NCI-H1417 treated with DMSO at 0.1 percent for 48 hours (cell line): ENCODE measurements around the gene EEF1G.
"Not testable (repeated sequence)": the region's sequence is repeated elsewhere in the genome, so short reads cannot be mapped to it uniquely, and the experiment has no call there.

Source experiments
- DNase-seq: peaks from one replicate; lab custom pipeline; 2025; lab: John Stamatoyannopoulos, UW

EEF1G gene

DNA sequence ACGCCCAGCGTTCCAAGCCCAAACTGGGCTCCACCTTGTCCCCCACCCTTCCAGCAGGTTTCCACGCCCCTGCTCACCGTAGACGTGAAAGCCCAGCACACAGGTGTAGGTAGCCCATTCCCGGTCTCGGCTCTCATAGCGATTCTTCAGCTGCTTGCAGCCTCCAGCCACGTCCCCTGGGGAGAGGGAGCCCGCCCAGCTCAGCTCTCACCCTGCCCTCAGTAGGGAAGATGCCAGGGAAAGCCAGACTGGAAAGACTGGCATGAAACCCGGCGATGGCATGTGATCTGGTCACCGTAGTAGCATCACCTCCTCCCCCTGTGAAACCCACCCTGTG lies 29.3 kb upstream of the EEF1G start:
- no peak for DNase-seq

DNA sequence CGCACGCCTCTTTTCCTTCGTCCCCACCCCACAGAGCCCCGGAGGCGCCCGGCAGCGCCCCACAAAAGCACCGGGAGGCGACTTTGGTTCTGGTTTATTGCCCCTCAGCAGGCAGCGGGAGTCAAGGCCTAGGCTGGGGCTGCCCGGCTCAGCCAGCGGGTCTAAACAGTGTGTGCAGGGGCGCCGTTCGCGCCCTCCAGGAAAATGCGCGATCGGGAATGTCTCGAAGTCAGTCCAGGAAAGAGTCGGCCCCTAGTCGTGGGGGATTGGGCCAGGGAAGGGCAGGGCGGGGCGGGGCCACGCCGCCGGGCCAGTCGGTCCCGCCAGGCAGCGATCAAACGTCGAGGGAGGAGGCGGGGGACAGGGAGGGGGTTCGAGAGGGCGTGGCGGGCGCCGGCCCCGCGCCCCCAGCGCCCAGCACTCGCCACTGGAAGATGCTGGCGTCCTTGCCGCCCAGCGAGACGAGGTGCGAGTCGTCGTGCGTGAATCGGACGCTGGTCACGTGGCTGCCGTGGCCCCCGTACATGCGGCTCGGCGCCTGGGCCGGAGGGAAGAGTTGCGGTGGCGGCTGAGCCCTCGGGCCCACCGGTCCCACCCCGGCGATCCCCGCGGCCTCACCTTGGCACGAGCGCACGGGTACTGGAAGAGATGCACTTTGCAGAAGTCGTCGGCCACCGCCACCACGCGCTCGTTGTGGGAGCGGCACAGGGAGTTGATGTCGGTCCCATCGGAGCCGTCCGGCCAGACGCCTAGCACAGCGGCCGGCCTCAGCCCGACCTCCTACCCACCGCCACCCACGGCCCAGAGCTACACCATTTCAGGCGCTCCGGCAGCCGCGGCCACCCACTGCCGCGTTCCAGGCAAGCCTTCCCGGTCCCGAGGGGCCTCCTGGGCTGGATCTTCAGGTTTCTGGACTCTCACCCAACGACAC lies 28.7 kb upstream of the EEF1G start:
- peak; percentile 69 for DNase-seq

DNA sequence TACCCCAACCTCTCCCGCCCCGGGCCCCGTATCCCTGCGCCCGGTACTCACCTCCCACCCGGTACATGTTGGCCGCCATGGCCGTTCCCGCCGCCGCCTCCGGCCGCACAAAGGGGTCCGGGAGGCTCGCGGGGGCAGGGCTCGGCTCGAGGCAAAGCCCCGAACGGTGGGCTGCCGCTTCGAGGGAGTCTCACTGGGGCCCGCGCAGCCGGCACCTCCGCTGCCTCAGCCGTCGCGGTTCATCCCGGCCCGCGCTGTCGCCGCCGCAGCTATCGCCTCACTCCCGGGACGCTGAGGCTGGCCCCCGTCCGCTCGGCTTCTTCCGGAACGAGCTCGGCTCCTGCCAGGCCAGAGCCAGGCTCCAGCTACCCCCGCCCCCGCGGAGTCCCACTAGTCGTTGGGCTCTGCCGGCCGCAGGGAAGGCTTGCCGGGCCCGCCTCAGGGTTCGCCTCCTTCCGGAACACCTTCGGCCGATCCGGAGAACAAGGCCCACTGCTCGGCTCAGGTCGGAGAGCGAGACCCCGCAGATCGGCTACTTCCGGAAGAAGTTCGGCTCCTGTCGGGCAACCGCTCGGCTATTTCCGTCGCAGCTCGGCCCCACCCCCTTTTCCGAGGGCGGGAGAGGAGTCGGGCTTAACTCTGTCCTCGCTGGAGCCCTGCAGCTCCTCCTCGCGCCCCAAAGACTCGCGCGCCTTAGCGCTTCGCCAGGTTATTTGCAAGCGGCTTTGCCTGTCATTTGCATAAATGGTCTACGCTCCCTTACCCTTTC lies 27.9 kb upstream of the EEF1G start, which contains the start of gene MTA2:
Gene MTA2, minus strand, starts transcription at position 494 of the 769 bp plus-strand sequence. Its CDS starts 415 bp downstream, at position 79.
- DNase-seq = peak; percentile 95

DNA sequence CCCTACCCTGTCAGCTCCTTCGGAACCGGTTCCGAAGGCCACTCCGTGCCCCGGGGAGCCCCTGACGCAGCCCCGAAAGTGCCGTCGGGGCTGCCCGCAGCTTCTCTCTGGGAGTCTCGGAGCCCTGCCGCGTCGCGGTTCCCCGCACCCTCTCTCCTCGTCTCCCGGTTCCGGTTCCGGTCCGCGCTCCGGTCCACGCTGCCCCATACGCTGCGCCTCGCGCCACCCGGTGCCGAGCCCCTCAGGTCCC lies 27.4 kb upstream of the EEF1G start:
- DNase-seq = no peak

DNA sequence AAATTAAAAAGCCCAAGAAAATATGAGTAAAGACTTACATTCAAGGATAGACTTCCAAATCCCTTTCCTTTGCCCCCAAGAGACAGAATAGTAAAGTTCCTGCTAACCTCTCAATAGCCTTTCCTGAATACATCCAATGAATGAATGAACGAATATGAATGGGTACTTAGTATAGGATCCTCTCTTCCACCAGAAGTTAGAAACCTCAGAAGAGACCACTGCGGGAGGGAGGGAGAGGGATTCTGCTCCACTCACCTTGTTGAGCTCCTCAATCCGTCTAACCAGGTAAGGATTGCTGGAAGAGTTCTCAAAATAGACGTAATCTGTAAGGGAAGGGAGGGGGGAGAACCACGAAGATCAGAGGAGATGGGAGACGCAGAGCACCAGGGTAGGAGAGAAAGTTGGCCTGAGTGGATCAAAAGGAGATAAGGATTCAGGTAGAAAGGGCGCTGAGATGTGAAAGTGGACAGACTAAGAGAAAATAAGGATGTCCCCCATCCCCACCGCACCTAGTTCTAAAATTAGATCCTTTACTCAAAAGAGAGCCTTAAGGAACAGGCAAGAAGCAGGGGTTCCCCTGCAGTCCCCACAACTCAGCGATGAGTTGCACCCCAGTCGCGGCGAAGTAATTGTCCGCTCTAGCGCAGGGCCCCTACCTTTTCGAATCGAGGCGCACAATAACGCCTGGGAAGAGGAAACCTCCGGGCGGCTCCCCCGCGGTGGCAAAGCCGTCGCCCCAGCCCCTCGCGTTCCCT lies 26.9 kb upstream of the EEF1G start:
- no peak for DNase-seq

DNA sequence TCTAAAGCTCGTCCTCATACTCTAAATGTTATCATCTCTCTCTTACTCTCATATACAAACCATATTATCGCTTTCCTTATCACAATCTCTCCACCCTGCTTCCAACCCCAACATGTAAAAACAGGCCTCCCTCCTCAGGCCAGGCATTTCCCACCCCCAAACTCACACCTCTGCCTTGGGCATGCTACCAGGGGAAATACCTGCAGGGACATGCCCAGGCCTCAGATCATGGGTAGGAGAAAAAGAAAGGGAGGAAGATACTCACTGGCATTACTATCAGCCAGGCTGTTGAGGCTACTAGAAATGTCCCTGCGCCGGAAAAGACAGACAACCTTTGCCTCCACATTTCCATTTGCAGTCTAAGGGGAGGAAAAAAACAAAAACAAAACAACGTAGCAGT lies 26.2 kb upstream of the EEF1G start:
- DNase-seq = no peak

DNA sequence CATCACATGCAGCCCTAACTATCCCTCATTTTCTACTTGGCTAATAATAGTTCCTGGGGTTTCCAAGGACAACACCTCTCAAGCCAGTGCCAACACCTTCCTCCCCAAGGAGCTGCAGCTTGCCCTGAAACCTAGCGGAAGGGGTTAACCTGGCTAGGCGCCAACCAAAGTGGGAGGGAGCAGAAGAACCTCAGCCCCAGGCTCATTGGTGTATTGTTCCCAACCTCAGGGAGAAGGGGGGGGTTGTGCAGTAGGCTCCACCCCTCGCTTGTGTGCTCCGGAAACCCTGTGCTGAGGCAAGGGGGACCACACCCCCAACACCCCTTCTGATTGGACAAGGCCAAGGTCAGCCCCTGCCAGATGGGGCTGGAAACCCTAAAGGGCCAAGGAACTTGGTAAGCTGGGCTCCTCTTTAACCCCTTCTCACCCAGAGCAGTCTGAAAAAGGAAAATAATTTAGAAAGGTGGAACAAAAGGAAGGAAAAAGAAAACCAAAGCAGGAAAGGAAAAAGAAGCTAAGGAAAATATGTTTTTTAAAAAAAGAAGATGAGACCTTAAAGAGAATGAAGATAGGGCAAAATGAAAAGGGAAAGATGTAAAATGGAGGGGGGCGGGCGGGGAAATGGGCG lies 25.5 kb upstream of the EEF1G start:
- DNase-seq = no peak

DNA sequence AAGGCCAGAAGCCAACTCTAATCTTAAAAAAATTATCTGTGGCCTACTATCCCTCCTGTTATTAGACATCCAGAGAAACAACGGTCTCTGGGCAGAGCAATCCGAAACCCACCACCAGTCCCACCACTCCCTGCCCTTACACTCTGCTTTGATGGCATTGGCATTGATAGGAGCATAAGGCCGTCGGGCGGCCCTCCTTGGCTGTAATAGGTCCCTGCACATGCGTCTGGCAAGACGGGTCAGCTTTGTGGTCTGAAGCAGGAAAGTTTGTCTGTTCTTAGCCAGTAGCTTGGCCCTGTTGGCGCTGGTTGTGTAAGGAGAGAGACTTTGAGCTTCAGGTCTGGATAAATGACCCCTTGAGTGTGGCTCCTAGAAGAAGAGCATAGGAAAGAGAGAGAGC lies 21.4 kb upstream of the EEF1G start:
- no peak for DNase-seq

DNA sequence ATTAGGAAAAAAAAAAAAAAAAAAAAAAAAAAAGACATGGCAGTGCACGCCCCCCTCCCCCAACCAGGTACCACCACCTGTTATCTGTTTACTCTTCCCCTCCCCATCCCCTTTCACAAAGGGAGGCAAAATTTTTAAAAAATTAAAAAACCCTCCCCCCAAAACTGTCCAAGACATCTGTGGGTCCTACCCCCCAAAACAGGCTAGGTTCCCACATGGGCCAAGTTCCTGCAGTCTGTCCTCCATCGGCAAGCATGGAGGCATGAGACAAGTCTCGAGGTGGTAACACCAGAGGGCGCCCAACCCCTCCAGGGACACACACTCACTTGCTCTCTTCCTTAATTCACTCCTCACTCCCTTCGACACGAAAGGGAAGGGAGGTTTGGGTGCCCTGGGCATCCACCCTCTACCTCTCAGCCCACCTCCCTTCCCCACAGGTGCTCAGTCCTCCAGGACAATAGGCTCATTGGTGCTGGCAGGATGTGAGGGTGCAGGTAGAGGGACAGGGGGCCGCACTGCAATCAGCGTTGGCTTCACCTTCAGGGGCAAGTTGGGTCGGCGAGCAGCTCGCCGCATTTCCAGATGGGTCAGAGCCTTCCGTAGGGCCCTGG lies 19.8 kb upstream of the EEF1G start:
- DNase-seq = no peak

DNA sequence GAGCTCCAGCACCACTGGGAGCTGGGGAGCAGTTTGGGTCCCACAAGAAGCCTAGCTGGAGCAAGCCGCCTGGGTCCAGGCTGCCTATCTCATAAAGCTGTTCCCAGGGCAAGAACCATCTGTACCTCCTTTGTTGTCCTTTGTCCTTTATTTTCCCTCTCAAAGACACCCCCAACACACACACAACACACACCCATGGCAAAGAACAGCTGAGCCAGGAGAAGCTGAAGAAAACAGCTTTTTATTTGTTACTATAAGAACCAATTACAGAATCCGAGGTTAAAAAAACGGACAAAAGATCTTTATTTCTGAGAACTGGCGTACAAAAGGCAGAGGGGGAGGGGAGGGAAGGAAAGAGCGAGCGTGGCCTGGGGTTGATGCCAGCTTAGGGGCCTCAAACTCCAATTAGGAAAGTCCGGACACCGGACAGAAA lies 19.3 kb upstream of the EEF1G start:
- no peak for DNase-seq

DNA sequence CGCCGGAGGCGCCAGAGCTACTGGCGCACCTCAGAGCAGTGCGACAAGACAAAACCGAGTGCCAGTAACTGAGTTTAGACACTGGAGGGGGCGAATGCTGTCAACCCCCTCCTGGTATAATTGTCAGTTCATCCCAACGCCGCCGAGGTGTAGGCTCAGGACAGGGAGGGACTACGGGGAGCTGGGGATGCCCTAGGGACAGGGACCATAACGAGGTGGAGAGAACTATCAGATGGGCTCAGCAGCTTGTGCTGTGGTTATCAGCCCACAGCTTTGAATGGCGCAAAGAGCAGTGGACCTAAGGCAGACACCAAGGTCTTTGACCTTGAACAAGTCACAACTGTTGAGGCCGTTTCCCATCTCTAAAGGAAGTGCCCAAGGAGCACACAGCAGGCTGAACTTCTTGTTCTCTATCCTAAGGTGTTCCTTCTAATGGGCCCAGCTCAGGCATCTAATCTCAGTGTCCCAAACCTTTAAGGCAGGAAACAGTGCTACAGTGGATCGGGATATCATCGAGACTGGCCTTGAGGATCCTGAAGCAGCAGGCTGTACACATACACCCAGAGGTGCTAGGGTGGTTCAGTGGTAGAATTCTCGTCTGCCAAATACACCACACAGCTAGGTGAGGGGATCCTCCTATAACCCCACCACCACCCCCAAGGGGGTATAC lies 18.6 kb upstream of the EEF1G start:
- no peak for DNase-seq

DNA sequence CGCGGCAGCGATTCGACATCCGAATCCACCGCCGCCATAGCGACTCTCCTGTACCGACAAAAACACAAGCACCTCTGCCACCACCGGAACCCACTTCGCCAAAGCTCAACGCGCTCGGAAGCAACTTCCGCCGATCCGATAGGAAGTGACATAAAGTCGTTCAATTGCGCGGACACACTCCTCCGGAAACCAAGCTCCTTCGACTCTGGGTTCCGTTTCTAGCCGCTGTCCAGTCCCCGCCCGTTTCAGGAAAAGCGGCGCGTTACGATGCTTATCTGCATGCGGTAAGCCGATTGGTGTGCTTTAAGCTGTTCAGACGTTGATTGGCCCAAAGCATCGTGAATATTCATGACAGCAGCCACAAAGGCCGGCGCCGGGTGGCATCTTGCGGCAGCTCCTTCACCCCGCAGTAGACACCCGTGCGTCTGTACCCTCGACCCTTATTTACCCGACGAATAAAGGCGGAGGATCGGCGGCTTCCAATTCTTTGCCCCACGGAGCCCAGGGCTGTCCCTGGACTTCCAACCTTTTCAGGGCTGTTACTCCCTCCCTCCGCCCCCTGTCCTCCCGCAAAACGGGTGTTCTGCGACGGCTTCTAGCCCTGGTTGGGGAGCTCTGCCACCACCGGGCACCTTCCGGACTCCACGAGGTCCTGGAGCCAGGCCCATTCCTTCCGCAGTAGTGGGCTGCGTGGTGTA lies 17.9 kb upstream of the EEF1G start, which contains the start of gene TUT1:
Gene TUT1, minus strand, starts transcription at position 76 of the 698 bp plus-strand sequence. Its CDS starts 38 bp downstream, at position 38.
- peak; percentile 99 for DNase-seq

DNA sequence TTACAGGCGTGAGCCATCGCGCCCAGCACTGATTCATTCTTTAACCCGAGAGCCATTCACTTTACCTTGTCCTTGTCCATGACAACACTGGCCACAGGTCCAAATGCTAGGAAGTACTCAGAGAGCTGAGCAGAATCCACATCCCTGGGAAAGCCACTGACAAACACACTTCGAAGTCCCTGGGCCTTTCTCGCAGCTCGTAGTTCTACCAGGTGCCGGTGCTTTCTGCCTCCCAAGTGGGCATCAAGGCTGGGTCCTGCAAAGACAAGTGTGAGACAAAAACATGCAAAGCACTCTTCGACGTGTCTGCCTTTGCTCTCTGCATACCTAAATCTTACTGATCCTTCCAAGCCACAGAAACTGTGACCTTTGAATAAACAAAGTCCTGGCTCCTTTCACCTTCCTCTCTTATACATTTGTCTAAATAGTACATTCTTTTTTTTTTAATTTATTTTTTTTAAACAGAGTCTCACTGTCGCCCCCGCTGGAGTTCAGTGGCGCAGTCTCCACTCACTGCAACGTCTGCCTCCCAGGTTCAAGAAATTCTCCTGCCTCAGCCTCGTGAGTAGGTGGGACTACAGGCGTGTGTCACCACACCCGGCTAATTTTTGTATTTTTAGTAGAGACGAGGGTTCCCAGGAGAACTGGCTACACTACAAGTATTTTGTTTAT lies 15.4 kb upstream of the EEF1G start:
- DNase-seq = no peak

DNA sequence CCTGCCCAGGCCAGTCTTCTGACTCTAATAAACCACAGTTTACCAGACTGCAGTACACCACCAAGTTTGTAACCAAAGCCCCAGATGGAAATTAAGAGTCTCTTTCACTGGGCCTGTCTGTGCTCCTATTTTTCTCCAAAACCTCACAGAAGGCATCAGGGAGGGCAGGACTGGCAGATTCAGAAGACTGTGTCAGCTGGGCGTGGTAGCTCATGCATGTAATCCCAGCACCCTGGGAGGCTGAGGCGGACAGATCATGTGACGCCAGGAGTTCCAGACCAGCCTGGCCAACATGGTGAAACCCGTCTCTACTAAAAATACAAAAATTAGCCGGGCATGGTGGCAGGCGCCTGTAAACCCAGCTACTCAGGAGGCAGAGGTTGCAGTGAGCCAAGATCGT lies 11.7 kb upstream of the EEF1G start:
- not testable (repeated sequence) for DNase-seq

DNA sequence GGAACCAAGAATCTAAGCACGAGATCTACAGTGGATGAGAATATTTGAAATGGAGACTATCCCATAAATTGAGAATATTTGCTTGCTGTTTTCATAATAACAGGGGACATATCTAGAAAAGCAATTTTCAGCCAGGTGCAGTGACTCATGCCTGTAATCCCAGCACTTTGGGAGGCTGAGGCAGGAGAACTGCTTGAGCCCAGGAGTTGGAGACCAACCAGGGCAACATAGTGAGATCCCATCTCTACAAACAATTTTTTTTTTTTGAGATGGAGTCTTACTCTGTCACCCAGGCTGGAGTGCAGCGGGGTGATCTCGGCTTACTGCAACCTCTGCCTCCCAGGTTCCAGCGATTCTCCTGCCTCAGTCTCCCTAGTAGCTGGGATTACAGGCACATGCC lies 8.0 kb upstream of the EEF1G start:
- not testable (repeated sequence) for DNase-seq

DNA sequence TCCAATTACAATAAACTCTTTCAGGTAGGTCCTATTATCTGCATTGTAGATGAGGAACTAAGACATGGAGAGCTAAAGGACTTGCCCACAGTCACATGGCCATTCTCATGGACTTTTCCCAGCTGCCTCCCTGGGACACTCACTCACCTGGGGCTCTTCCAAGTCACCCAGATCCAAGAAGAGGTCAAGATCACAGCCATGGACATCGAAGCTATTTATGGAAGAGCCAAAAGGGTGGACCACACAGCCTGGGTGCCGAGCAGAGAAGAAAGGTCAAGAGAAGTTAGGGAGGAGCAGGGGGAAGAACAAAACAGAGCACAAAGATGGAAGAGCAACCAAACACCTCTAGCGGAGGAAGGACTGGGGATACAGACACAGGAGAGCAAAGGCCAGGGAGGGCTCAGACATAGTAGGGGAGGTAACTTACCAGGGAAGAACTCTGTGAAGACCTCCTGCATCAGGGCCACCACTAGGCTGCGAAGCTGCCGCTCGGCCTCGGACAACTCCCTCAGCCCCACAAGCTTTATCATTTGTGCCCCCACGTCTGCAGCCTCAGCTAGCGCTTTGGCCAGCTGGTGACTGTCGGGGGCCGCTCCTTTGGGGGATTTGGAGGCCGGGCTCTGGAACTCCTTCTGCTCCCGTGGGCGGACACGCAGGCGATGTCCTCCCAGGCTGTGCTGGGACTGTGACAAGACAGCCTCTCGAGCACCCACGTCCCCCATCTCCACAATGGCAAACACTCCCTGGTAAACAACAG lies 7.4 kb upstream of the EEF1G start:
- DNase-seq = no peak

DNA sequence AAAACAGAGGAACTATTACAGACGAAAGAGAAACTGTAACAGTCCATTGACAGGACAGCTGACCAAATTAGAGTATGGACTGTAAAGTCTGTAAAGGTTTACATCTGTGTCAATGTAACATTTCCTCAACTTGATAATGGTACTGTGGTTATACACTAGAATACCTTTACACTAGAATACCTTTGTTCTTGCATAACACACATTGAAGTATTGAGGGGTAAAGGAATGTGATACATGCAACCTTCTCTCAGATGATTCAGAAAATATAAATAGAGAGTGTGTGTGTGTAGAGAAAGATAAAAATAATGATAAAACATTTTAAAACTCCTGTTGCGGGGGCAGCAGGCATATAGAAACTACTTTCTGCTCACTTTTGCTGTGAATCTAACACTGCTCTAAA lies 5.6 kb upstream of the EEF1G start:
- no peak for DNase-seq

DNA sequence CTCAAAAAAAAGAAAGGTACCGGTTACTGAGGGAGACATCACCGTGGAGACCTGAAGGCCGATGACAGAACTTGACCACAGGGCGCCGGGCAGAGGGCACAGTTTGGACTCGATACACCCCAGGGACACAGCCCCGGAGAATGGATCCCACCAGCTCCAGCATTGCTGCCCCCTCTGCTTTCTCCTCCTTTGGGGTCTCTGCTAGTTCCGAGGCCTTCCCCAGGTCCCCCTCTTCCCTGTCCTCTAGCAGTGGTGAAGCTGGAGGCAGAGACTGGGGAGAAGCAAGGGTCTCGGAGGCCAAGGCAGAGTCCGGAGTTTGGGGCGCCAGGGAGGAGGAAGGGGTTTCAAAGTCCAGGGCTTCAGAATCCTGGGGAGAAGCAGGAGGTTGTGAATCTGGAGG lies 4.8 kb upstream of the EEF1G start:
- no peak for DNase-seq

DNA sequence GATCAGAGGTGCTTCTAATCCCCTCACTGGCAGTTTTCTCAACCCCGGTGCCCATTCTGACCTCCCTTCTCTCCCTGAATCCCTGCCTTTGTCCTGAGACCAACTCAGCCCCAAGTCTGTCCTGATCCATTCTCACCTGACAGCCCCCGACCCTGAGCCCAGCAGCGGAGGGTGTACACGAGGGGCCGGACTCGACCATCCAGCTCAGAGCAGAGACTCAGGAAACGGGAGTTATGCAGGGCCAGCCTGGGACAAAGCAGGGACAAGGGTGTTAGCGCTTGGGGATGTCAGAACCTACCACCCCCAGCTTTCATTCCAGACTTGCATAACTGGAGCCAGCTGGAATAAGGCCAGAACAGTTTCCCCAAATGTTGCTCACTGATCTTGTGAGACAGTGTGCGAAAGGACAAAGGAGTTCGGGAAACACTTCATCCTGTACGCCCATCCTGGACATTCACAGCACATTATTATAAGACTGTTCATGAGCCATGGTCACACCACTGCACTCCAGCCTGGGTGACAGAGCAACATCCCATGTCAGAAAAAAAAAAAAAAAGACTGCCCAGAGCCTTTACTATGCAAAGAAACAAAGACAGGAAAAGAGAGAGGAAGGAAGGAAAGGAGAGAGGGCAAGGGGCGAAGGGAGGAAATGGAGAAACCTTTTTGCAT lies 3.5 kb upstream of the EEF1G start:
- no peak for DNase-seq
